Gastrocnemius medialis (tissue), 4 donors: ENCODE data around the gene PDGFD. TPM values are rescaled to one million over a fixed set of nuclear protein-coding genes. Genes with fewer than 3 reads are reported as not detected.

Experiments
- ATAC-seq, 2 donors: fragments of 150-250 bp; one replicate each; pipeline ENCODE4 v1.9.1; 2016
- DNase-seq, 2 donors: peaks; one replicate each; pipeline ENCODE4 v3.0.0-alpha.2; 2019
- H3K27ac ChIP-seq, 4 donors: fragments of 200-600 bp; sonication (generic); 1 replicate in 1 of 4; 2 replicates in 3 of 4; pipeline ENCODE4 v1.5.1; 2016 to 2018; ENCODE audit warnings: mild to moderate bottlenecking in 2 of 4, moderate library complexity in 1 of 4
- H3K27me3 ChIP-seq, 3 donors: fragments of 200-600 bp; sonication (generic) in 2 of 3; 1 replicate in 1 of 3; 2 replicates in 2 of 3; pipeline versions ENCODE4 v1.5.1 to v1.6.0; 2016 to 2019; ENCODE audit warnings: mild to moderate bottlenecking in 1 of 3, moderate library complexity in 1 of 3
- H3K36me3 ChIP-seq, 2 donors: fragments of 200-600 bp; sonication (generic) in 1 of 2; one replicate each; pipeline ENCODE4 v1.5.1; 2017 to 2018
- H3K4me1 ChIP-seq, 2 donors: fragments of 200-600 bp; sonication (generic) in 1 of 2; one replicate each; pipeline ENCODE4 v1.5.1; 2016 to 2017; ENCODE audit warnings: mild to moderate bottlenecking in 2 of 2
- H3K4me3 ChIP-seq, 4 donors: fragments of 200-600 bp; sonication (generic) in 3 of 4; 1 replicate in 1 of 4; 2 replicates in 3 of 4; pipeline ENCODE4 v1.5.1; 2016 to 2019; ENCODE audit warnings: mild to moderate bottlenecking in 2 of 4
- H3K9me3 ChIP-seq, 3 donors: fragments of 200-600 bp; sonication (generic) in 2 of 3; 1 replicate in 1 of 3; 2 replicates in 2 of 3; pipeline ENCODE4 v1.5.1; 2016 to 2019
- POLR2A ChIP-seq, 2 donors: fragments of 450-650 bp; IDR thresholded peaks; one replicate each; pipeline ENCODE4 v1.6.1; 2017; ENCODE audit warnings: antibody characterized with exemption in 2 of 2, mild to moderate bottlenecking in 2 of 2, moderate library complexity in 2 of 2
- in situ Hi-C, 4 donors: fragments of 200-750 bp; cut with MboI; loops; one replicate each; pipeline versions ENCODE4 v1.15.0 to v1.8.0; 2017; ENCODE audit warnings: low sequenced_read_pairs in 4 of 4
- intact Hi-C: fragments of 100-400 bp; cut with DNase I; formaldehyde crosslinking; loops from one replicate; pipeline ENCODE4 v1.15.1; 2023; ENCODE audit warnings: low total_unique reads
- total RNA-seq, 4 donors: library from RNA; depleted of rRNA; stranded (reverse); fragments of >200 nt; gene quantifications; one replicate each; pipeline versions ENCODE4 v1.1.0 to v1.2.3, GENCODE V29; 2016
- TF ChIP-seq, protein P1 (sequence below), 5 experiments: fragments of 450-650 bp in 3 of 5; fragments of 200-600 bp in 2 of 5; sonication (generic) in 2 of 5; IDR thresholded peaks in 4 of 5; conservative IDR thresholded peaks in 1 of 5; 1 replicate in 4 of 5; 2 replicates in 1 of 5; pipeline ENCODE4 v1.5.1; 2016 to 2019; ENCODE audit warnings: antibody characterized with exemption in 5 of 5, mild to moderate bottlenecking in 3 of 5, moderate library complexity in 3 of 5

The PDGFD gene
- total RNA-seq, 4 donors from 2014 or later = 2.2 to 4.0 (median 2.9) TPM

DNA sequence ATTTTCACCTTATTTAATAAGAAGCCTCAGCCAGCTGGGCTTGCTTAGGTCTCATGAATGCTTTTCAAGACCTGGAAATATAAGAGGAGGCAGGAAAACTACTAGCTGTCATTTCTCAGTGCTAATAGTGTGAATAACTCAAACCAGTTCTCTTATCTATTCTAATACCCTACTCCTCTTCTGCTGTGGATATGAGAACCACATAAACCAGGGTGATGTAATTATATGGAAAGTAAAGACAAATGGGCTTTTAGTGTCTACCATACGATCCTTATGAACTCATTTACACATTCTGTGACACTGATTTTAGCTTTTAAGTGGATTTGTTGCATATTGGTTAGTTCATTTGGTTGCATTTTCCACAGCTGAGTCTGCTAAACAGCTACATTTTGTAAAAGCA, 8.6 kb downstream of the PDGFD start:
- Histone ChIP-seq H3K27me3 (no peaks in the 10 kb centered on the region), H3K4me1 (no peaks in the 10 kb centered on the region), H3K36me3 (no peaks in the 10 kb centered on the region), H3K9me3 (no peaks in the 10 kb centered on the region), H3K27ac (no peak overlapping the region), H3K4me3 (no peak overlapping the region)
- TF ChIP-seq, protein P1, sequence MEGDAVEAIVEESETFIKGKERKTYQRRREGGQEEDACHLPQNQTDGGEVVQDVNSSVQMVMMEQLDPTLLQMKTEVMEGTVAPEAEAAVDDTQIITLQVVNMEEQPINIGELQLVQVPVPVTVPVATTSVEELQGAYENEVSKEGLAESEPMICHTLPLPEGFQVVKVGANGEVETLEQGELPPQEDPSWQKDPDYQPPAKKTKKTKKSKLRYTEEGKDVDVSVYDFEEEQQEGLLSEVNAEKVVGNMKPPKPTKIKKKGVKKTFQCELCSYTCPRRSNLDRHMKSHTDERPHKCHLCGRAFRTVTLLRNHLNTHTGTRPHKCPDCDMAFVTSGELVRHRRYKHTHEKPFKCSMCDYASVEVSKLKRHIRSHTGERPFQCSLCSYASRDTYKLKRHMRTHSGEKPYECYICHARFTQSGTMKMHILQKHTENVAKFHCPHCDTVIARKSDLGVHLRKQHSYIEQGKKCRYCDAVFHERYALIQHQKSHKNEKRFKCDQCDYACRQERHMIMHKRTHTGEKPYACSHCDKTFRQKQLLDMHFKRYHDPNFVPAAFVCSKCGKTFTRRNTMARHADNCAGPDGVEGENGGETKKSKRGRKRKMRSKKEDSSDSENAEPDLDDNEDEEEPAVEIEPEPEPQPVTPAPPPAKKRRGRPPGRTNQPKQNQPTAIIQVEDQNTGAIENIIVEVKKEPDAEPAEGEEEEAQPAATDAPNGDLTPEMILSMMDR (IDR thresholded peaks at IDR 0.05 in 4 of 5, conservative IDR thresholded peaks at IDR 0.05 in 1 of 5) = no peak
- no peak for TF ChIP-seq POLR2A (IDR thresholded peaks at IDR 0.05)
- DNase-seq (no peak), ATAC-seq (no peak)
- in situ Hi-C loops = no loop called here
- intact Hi-C loops = no loop called here

DNA sequence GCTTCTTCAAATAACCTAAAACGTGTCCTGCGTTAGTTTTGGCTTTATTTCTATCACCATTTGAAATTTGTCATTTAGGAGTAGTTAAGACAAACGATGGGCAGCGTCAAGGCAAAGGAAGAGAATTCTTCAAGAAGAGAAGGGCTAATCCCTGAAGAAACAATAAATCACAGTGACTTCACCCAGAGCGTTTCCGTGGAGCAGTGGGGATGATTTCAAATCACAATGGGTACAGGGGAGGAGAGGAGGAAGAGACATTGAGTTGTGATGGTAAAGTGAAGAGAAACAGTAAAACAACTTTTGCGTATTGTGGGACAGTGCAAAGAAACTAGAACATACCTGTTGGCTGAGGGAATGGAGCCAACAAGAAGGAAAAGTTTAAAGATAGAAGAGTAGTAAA, 9.7 kb downstream of the PDGFD start:
- no peak overlapping the region for H3K27ac ChIP-seq
- H3K4me3 ChIP-seq = no peak overlapping the region
- no peaks in the 10 kb centered on the region for H3K27me3 ChIP-seq
- H3K36me3 ChIP-seq = no peaks in the 10 kb centered on the region
- no peaks in the 10 kb centered on the region for H3K9me3 ChIP-seq
- DNase-seq (no peak), ATAC-seq (no peak)
- intact Hi-C loops = no loop called here
- no peak for TF ChIP-seq POLR2A (IDR thresholded peaks at IDR 0.05)
- TF ChIP-seq, protein P1 (IDR thresholded peaks at IDR 0.05 in 4 of 5, conservative IDR thresholded peaks at IDR 0.05 in 1 of 5) = no peak
- H3K4me1 ChIP-seq = no peaks in the 10 kb centered on the region
- in situ Hi-C loops = no loop called here

DNA sequence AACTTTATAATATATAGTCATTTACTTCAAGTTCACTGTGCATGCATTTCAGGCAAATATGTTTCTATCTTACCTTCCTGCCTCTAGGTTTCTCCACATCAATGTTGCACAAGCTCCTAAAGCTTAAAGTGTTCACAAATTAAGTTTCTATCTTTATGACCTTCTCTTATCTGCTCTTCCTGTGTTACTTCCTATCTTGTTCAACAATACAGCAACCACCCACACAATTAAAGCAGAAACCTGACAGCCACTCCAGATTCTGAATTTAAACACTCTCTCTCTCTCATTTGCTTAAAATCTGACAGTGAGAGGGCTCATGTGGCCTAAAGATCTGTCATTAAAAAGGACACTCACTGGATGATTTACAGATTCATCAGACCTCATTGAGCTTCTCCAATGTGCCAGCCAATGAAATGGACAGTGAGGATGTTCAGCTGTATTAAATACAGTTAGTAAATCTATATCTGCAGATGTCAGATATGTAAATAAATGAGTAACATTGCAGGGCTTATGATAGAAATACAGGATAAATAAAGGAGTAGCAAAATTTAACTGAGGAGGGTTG, 10.9 kb downstream of the PDGFD start:
- Histone ChIP-seq H3K27ac (no peak overlapping the region), H3K36me3 (no peaks in the 10 kb centered on the region), H3K27me3 (no peaks in the 10 kb centered on the region), H3K4me3 (no peak overlapping the region), H3K9me3 (no peaks in the 10 kb centered on the region), H3K4me1 (no peaks in the 10 kb centered on the region)
- intact Hi-C loops (no loop called here), in situ Hi-C loops (no loop called here)
- TF ChIP-seq POLR2A (IDR thresholded peaks at IDR 0.05) = no peak
- DNase-seq (no peak), ATAC-seq (no peak)

DNA sequence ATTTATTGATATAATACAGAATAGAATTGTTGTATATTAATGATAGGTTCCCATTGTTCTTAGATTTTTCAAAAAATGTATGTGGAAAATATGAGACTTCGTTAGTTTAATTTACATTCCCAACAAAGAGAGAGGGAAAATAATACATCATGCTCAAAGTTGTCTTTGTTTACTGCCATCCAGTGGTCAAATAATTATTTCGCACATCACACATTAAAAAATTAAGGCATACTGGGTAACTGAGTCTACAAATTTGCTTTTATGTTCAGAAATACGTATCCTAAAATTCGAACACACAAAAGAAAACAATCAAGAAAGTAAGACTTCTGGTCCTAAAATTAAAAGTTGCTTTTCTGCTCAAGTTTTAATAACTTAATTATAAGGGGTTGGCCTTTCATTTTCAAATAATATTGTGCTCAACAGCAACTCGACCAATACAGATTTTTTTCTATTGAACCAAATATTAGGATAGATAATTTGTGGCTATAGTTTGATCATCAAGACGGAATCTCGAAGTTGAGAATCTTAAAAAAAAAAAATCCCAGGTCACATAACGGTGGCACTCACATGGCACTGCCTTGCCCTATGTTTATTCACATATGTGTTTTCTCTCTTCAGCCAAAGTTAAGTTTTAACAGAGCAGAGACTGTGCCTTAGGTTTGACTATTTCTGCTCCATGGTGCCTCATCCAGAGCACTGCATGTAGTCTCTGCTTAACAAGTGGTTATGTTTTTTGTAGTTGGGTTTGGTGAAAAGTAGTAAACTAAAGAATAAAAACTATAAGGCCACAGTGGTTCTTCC, 12.3 kb downstream of the PDGFD start:
- TF ChIP-seq POLR2A (IDR thresholded peaks at IDR 0.05) = no peak
- TF ChIP-seq, protein P1 (IDR thresholded peaks at IDR 0.05 in 4 of 5, conservative IDR thresholded peaks at IDR 0.05 in 1 of 5) = peak in 1 of 5 experiments; percentile 11
- Histone ChIP-seq H3K4me1 (no peaks in the 10 kb centered on the region), H3K27me3 (no peaks in the 10 kb centered on the region), H3K27ac (no peak overlapping the region), H3K4me3 (no peak overlapping the region), H3K36me3 (no peaks in the 10 kb centered on the region), H3K9me3 (no peaks in the 10 kb centered on the region)
- no peak for DNase-seq
- in situ Hi-C loops (no loop called here), intact Hi-C loops (no loop called here)
- ATAC-seq = no peak

DNA sequence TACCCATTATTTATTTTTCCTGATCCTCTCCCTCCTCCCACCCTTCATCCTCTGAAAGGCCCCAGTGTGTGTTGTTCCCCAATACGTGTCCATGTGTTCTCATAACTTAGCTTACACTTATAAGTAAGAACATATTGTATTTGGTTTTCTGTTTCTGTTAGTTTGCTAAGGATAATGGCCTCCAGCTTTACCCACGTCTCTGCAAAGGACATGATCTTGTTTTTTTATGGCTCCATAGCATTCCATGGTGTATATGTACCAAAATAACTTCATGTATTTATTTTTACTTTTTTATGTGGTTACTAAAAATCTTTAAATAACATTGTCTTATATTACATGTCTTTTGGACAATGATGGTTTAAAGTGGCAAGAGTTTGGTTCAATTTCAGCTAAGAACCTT, 15.2 kb downstream of the PDGFD start:
- Histone ChIP-seq H3K36me3 (no peaks in the 10 kb centered on the region), H3K27me3 (no peaks in the 10 kb centered on the region), H3K9me3 (no peaks in the 10 kb centered on the region), H3K27ac (no peak overlapping the region), H3K4me3 (no peak overlapping the region), H3K4me1 (no peaks in the 10 kb centered on the region)
- ATAC-seq = no peak
- no peak for DNase-seq
- TF ChIP-seq, protein P1 (IDR thresholded peaks at IDR 0.05 in 4 of 5, conservative IDR thresholded peaks at IDR 0.05 in 1 of 5) = no peak
- no peak for TF ChIP-seq POLR2A (IDR thresholded peaks at IDR 0.05)
- intact Hi-C loops (no loop called here), in situ Hi-C loops (no loop called here)
